Measurements from ENCODE around the gene WDR62. TPM values are rescaled to one million over a fixed set of nuclear protein-coding genes. Genes with fewer than 3 reads are reported as not detected.

WDR62 gene
- polyA plus RNA-seq, 4 donors = 0.22 to 5.0 (median 1.4) TPM

- Histone ChIP-seq H3K4me1 (ENCODE audit: control insufficient read depth in 3 of 3, insufficient read depth in 2 of 3, low read depth in 1 of 3, low read length in 2 of 3) (no peaks in the 10 kb centered on the region), H3K27ac (ENCODE audit: low read depth in 1 of 3, low read length in 2 of 3) (no peak overlapping the region), H3K4me3 (ENCODE audit: low read depth in 1 of 3, low read length in 3 of 3) (no peak overlapping the region), H3K36me3 (ENCODE audit: control insufficient read depth in 3 of 3, insufficient read depth in 2 of 3, low read depth in 1 of 3, low read length in 3 of 3) (peaks cover 0 to 35% (median 0%) of the 10 kb centered on the region in 3 donors), H3K9me3 (ENCODE audit: control insufficient read depth in 2 of 2, insufficient read depth in 1 of 2, low read depth in 1 of 2, low read length in 1 of 2) (no peaks in the 10 kb centered on the region), H3K27me3 (ENCODE audit: control insufficient read depth in 3 of 3, insufficient read depth in 3 of 3, low read length in 3 of 3) (no peaks in the 10 kb centered on the region)
- 64 to 91% (median 73%) methylated on average over 6 of the region's 6 CpGs for WGBS, 3 donors
- DNase-seq (no peak), FAIRE-seq (no peak)
These were observed 39.0 kb downstream of the WDR62 start for GRCh38 chr19:36093687-36094086.

GRCh38 chr19:36097036-36097435 is 42.3 kb downstream of the WDR62 start:
- H3K9me3 ChIP-seq (ENCODE audit: control insufficient read depth in 2 of 2, insufficient read depth in 1 of 2, low read depth in 1 of 2, low read length in 1 of 2) = no peaks in the 10 kb centered on the region
- peaks cover 0 to 34% (median 2%) of the 10 kb centered on the region in 3 donors for H3K36me3 ChIP-seq (ENCODE audit: control insufficient read depth in 3 of 3, insufficient read depth in 2 of 3, low read depth in 1 of 3, low read length in 3 of 3)
- no peaks in the 10 kb centered on the region for H3K27me3 ChIP-seq (ENCODE audit: control insufficient read depth in 3 of 3, insufficient read depth in 3 of 3, low read length in 3 of 3)
- WGBS, 3 donors = 93 to 97% (median 95%) methylated on average over 6 of the region's 6 CpGs
- H3K27ac ChIP-seq (ENCODE audit: low read depth in 1 of 3, low read length in 2 of 3) = no peak overlapping the region
- DNase-seq = no peak
- no peak for FAIRE-seq
- H3K4me3 ChIP-seq (ENCODE audit: low read depth in 1 of 3, low read length in 3 of 3) = no peak overlapping the region
- no peaks in the 10 kb centered on the region for H3K4me1 ChIP-seq (ENCODE audit: control insufficient read depth in 3 of 3, insufficient read depth in 2 of 3, low read depth in 1 of 3, low read length in 2 of 3)

- H3K4me1 ChIP-seq (ENCODE audit: control insufficient read depth in 3 of 3, insufficient read depth in 2 of 3, low read depth in 1 of 3, low read length in 2 of 3) = no peaks in the 10 kb centered on the region
- no peak overlapping the region for H3K4me3 ChIP-seq (ENCODE audit: low read depth in 1 of 3, low read length in 3 of 3)
- peaks cover 0 to 39% (median 4%) of the 10 kb centered on the region in 3 donors for H3K36me3 ChIP-seq (ENCODE audit: control insufficient read depth in 3 of 3, insufficient read depth in 2 of 3, low read depth in 1 of 3, low read length in 3 of 3)
- H3K9me3 ChIP-seq (ENCODE audit: control insufficient read depth in 2 of 2, insufficient read depth in 1 of 2, low read depth in 1 of 2, low read length in 1 of 2) = no peaks in the 10 kb centered on the region
- no peak for DNase-seq
- FAIRE-seq = no peak
- H3K27me3 ChIP-seq (ENCODE audit: control insufficient read depth in 3 of 3, insufficient read depth in 3 of 3, low read length in 3 of 3) = no peaks in the 10 kb centered on the region
- WGBS, 3 donors = 90 to 95% (median 90%) methylated on average over 18 to 19 of the region's 19 CpGs
- no peak overlapping the region for H3K27ac ChIP-seq (ENCODE audit: low read depth in 1 of 3, low read length in 2 of 3)
These were observed 44.6 kb downstream of the WDR62 start for GRCh38 chr19:36099166-36099785.

- Histone ChIP-seq H3K4me3 (ENCODE audit: low read depth in 1 of 3, low read length in 3 of 3) (no peak overlapping the region), H3K27ac (ENCODE audit: low read depth in 1 of 3, low read length in 2 of 3) (no peak overlapping the region), H3K27me3 (ENCODE audit: control insufficient read depth in 3 of 3, insufficient read depth in 3 of 3, low read length in 3 of 3) (no peaks in the 10 kb centered on the region), H3K9me3 (ENCODE audit: control insufficient read depth in 2 of 2, insufficient read depth in 1 of 2, low read depth in 1 of 2, low read length in 1 of 2) (no peaks in the 10 kb centered on the region), H3K36me3 (ENCODE audit: control insufficient read depth in 3 of 3, insufficient read depth in 2 of 3, low read depth in 1 of 3, low read length in 3 of 3) (peaks cover 0 to 48% (median 4%) of the 10 kb centered on the region in 3 donors), H3K4me1 (ENCODE audit: control insufficient read depth in 3 of 3, insufficient read depth in 2 of 3, low read depth in 1 of 3, low read length in 2 of 3) (no peaks in the 10 kb centered on the region)
- 84 to 92% (median 85%) methylated on average over 5 of the region's 5 CpGs for WGBS, 3 donors
- FAIRE-seq (no peak), DNase-seq (no peak)
These were observed 45.8 kb downstream of the WDR62 start for GRCh38 chr19:36100476-36100875.

- no peak overlapping the region for H3K27ac ChIP-seq (ENCODE audit: low read depth in 1 of 3, low read length in 2 of 3)
- no peak overlapping the region for H3K4me3 ChIP-seq (ENCODE audit: low read depth in 1 of 3, low read length in 3 of 3)
- 91 to 95% (median 94%) methylated on average over 25 to 27 of the region's 27 CpGs for WGBS, 3 donors
- DNase-seq (no peak), FAIRE-seq (no peak)
- no peaks in the 10 kb centered on the region for H3K4me1 ChIP-seq (ENCODE audit: control insufficient read depth in 3 of 3, insufficient read depth in 2 of 3, low read depth in 1 of 3, low read length in 2 of 3)
- H3K27me3 ChIP-seq (ENCODE audit: control insufficient read depth in 3 of 3, insufficient read depth in 3 of 3, low read length in 3 of 3) = no peaks in the 10 kb centered on the region
- H3K36me3 ChIP-seq (ENCODE audit: control insufficient read depth in 3 of 3, insufficient read depth in 2 of 3, low read depth in 1 of 3, low read length in 3 of 3) = peaks cover 0 to 58% (median 4%) of the 10 kb centered on the region in 3 donors
- H3K9me3 ChIP-seq (ENCODE audit: control insufficient read depth in 2 of 2, insufficient read depth in 1 of 2, low read depth in 1 of 2, low read length in 1 of 2) = no peaks in the 10 kb centered on the region
These were observed 47.0 kb downstream of the WDR62 start for GRCh38 chr19:36101550-36102327.

GRCh38 chr19:36103040-36103626 is 48.4 kb downstream of the WDR62 start:
- no peaks in the 10 kb centered on the region for H3K9me3 ChIP-seq (ENCODE audit: control insufficient read depth in 2 of 2, insufficient read depth in 1 of 2, low read depth in 1 of 2, low read length in 1 of 2)
- WGBS, 3 donors = 93 to 96% (median 94%) methylated on average over 19 to 24 of the region's 24 CpGs
- H3K27me3 ChIP-seq (ENCODE audit: control insufficient read depth in 3 of 3, insufficient read depth in 3 of 3, low read length in 3 of 3) = no peaks in the 10 kb centered on the region
- no peak overlapping the region for H3K4me3 ChIP-seq (ENCODE audit: low read depth in 1 of 3, low read length in 3 of 3)
- H3K4me1 ChIP-seq (ENCODE audit: control insufficient read depth in 3 of 3, insufficient read depth in 2 of 3, low read depth in 1 of 3, low read length in 2 of 3) = no peaks in the 10 kb centered on the region
- H3K27ac ChIP-seq (ENCODE audit: low read depth in 1 of 3, low read length in 2 of 3) = no peak overlapping the region
- FAIRE-seq (no peak), DNase-seq (no peak)
- peaks cover 0 to 63% (median 4%) of the 10 kb centered on the region in 3 donors for H3K36me3 ChIP-seq (ENCODE audit: control insufficient read depth in 3 of 3, insufficient read depth in 2 of 3, low read depth in 1 of 3, low read length in 3 of 3)

GRCh38 chr19:36103842-36104552 is 49.3 kb downstream of the WDR62 start:
- no peak for FAIRE-seq
- Histone ChIP-seq H3K4me1 (ENCODE audit: control insufficient read depth in 3 of 3, insufficient read depth in 2 of 3, low read depth in 1 of 3, low read length in 2 of 3) (no peaks in the 10 kb centered on the region), H3K4me3 (ENCODE audit: low read depth in 1 of 3, low read length in 3 of 3) (no peak overlapping the region), H3K36me3 (ENCODE audit: control insufficient read depth in 3 of 3, insufficient read depth in 2 of 3, low read depth in 1 of 3, low read length in 3 of 3) (peaks cover 0 to 65% (median 4%) of the 10 kb centered on the region in 3 donors), H3K27ac (ENCODE audit: low read depth in 1 of 3, low read length in 2 of 3) (no peak overlapping the region), H3K9me3 (ENCODE audit: control insufficient read depth in 2 of 2, insufficient read depth in 1 of 2, low read depth in 1 of 2, low read length in 1 of 2) (no peaks in the 10 kb centered on the region), H3K27me3 (ENCODE audit: control insufficient read depth in 3 of 3, insufficient read depth in 3 of 3, low read length in 3 of 3) (no peaks in the 10 kb centered on the region)
- 91 to 94% (median 91%) methylated on average over 12 of the region's 12 CpGs for WGBS, 3 donors
- DNase-seq = no peak

GRCh38 chr19:36106441-36106840 is 51.7 kb downstream of the WDR62 start:
- Histone ChIP-seq H3K4me1 (ENCODE audit: control insufficient read depth in 3 of 3, insufficient read depth in 2 of 3, low read depth in 1 of 3, low read length in 2 of 3) (no peaks in the 10 kb centered on the region), H3K4me3 (ENCODE audit: low read depth in 1 of 3, low read length in 3 of 3) (no peak overlapping the region), H3K27ac (ENCODE audit: low read depth in 1 of 3, low read length in 2 of 3) (no peak overlapping the region), H3K9me3 (ENCODE audit: control insufficient read depth in 2 of 2, insufficient read depth in 1 of 2, low read depth in 1 of 2, low read length in 1 of 2) (no peaks in the 10 kb centered on the region), H3K36me3 (ENCODE audit: control insufficient read depth in 3 of 3, insufficient read depth in 2 of 3, low read depth in 1 of 3, low read length in 3 of 3) (peaks cover 0 to 62% (median 2%) of the 10 kb centered on the region in 3 donors), H3K27me3 (ENCODE audit: control insufficient read depth in 3 of 3, insufficient read depth in 3 of 3, low read length in 3 of 3) (no peaks in the 10 kb centered on the region)
- 88 to 94% (median 94%) methylated on average over 6 of the region's 6 CpGs for WGBS, 3 donors
- FAIRE-seq = no peak
- DNase-seq = no peak
